Stimulated activated naive CD8-positive, alpha-beta T cell treated with anti-CD3 and anti-CD28 coated beads, Interleukin-15, Interleukin-2, amounts not matched to agents 100 U/mL and 50 U/mL, for 24 hours (primary cell): ENCODE data around the gene SLC41A3.
A peak's percentile ranks its signal among the peaks of the same experiment; 100 is the strongest.
"Not testable (repeated sequence)": the region's sequence is repeated elsewhere in the genome, so short reads cannot be mapped to it uniquely, and the experiment has no call there.

Source experiments
- ATAC-seq: fragments of 150-1000 bp; cut with Tn5 transposase; one replicate; pipeline ENCODE4 v1.10.0; 2021
- DNase-seq: peaks from one replicate; pipeline ENCODE4 v3.0.0; 2021

SLC41A3 gene

GRCh38 chr3:126053513-126053912, 30.4 kb downstream of the SLC41A3 start:
- ATAC-seq (peak; percentile 37), DNase-seq (no peak)

GRCh38 chr3:126052196-126053058, 31.5 kb downstream of the SLC41A3 start:
- no peak for ATAC-seq
- no peak for DNase-seq

GRCh38 chr3:126051741-126052140, 32.2 kb downstream of the SLC41A3 start:
- ATAC-seq (no peak), DNase-seq (no peak)

- no peak for ATAC-seq
- DNase-seq: no peak
These were observed 32.7 kb downstream of the SLC41A3 start for GRCh38 chr3:126051234-126051633.

- DNase-seq: no peak
- ATAC-seq: no peak
These were observed 33.3 kb downstream of the SLC41A3 start for GRCh38 chr3:126050626-126051025.

GRCh38 chr3:126050050-126050392, 33.9 kb downstream of the SLC41A3 start:
- ATAC-seq (no peak), DNase-seq (no peak)

- DNase-seq (no peak), ATAC-seq (no peak)
These were observed 34.5 kb downstream of the SLC41A3 start for GRCh38 chr3:126049289-126050049.

GRCh38 chr3:126040386-126040785, 43.5 kb downstream of the SLC41A3 start:
- DNase-seq (no peak), ATAC-seq (no peak)

GRCh38 chr3:126039870-126040269, 44.1 kb downstream of the SLC41A3 start:
- DNase-seq (no peak), ATAC-seq (no peak)

GRCh38 chr3:126038791-126039190, 45.1 kb downstream of the SLC41A3 start:
- not testable (repeated sequence) for DNase-seq, ATAC-seq

GRCh38 chr3:126036056-126036549, 47.8 kb downstream of the SLC41A3 start:
- DNase-seq: no peak
- no peak for ATAC-seq

GRCh38 chr3:126035362-126036050, 48.4 kb downstream of the SLC41A3 start:
- ATAC-seq: no peak
- no peak for DNase-seq

GRCh38 chr3:126034481-126035361, 49.2 kb downstream of the SLC41A3 start:
- DNase-seq: no peak
- ATAC-seq: no peak

- ATAC-seq (no peak), DNase-seq (no peak)
These were observed 50.2 kb downstream of the SLC41A3 start for GRCh38 chr3:126033765-126034164.

- ATAC-seq (no peak), DNase-seq (no peak)
These were observed 50.7 kb downstream of the SLC41A3 start for GRCh38 chr3:126033051-126033745.

- DNase-seq (no peak), ATAC-seq (no peak)
These were observed 51.9 kb downstream of the SLC41A3 start for GRCh38 chr3:126031981-126032471.

- ATAC-seq (no peak), DNase-seq (no peak)
These were observed 53.5 kb downstream of the SLC41A3 start for GRCh38 chr3:126030455-126030854.

GRCh38 chr3:126029241-126029640, 54.7 kb downstream of the SLC41A3 start:
- DNase-seq (no peak), ATAC-seq (no peak)

- DNase-seq (no peak), ATAC-seq (no peak)
These were observed 55.8 kb downstream of the SLC41A3 start for GRCh38 chr3:126028096-126028495.

- ATAC-seq: no peak
- DNase-seq: no peak
These were observed 57.2 kb downstream of the SLC41A3 start for GRCh38 chr3:126026761-126027160.

GRCh38 chr3:126026277-126026751, 57.6 kb downstream of the SLC41A3 start:
- DNase-seq (no peak), ATAC-seq (no peak)
